Measurements from ENCODE around the gene PDE6D. TPM values are rescaled to one million over a fixed set of nuclear protein-coding genes. Genes with fewer than 3 reads are reported as not detected.
A peak's percentile ranks its signal among the peaks of the same experiment; 100 is the strongest.

The PDE6D gene
- total RNA-seq, 1 donor from 2014 or later = 34.6 TPM

DNA sequence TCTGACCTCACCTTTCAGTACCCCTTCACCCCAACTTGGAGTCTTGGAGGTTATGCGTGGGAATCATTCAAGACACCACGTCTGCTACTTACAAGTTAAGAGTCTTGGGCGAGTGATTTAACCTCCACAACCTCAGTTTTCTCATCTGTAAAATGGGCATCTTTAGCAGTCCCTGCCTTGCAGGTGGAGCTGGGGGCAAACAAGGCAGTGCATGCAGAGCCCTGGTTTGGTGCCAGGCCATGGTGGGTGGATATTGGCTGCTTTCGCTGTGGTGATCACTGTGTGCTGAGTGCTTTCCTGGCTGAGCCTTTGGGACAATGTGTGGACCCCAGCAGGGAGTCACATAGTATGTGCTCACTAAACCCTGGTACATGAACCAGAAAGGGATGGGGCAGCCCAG lies 93.1 kb downstream of the PDE6D start:
- Histone ChIP-seq H3K36me3 (ENCODE audit: control insufficient read depth, insufficient read depth, low read length) (no peaks in the 10 kb centered on the region), H3K27me3 (ENCODE audit: control insufficient read depth, insufficient read depth, low read length) (no peaks in the 10 kb centered on the region)
- TF ChIP-seq, protein P1, sequence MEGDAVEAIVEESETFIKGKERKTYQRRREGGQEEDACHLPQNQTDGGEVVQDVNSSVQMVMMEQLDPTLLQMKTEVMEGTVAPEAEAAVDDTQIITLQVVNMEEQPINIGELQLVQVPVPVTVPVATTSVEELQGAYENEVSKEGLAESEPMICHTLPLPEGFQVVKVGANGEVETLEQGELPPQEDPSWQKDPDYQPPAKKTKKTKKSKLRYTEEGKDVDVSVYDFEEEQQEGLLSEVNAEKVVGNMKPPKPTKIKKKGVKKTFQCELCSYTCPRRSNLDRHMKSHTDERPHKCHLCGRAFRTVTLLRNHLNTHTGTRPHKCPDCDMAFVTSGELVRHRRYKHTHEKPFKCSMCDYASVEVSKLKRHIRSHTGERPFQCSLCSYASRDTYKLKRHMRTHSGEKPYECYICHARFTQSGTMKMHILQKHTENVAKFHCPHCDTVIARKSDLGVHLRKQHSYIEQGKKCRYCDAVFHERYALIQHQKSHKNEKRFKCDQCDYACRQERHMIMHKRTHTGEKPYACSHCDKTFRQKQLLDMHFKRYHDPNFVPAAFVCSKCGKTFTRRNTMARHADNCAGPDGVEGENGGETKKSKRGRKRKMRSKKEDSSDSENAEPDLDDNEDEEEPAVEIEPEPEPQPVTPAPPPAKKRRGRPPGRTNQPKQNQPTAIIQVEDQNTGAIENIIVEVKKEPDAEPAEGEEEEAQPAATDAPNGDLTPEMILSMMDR (IDR thresholded peaks at IDR 0.05; ENCODE audit: insufficient read depth, low read length, poor library complexity, severe bottlenecking) = no peak

DNA sequence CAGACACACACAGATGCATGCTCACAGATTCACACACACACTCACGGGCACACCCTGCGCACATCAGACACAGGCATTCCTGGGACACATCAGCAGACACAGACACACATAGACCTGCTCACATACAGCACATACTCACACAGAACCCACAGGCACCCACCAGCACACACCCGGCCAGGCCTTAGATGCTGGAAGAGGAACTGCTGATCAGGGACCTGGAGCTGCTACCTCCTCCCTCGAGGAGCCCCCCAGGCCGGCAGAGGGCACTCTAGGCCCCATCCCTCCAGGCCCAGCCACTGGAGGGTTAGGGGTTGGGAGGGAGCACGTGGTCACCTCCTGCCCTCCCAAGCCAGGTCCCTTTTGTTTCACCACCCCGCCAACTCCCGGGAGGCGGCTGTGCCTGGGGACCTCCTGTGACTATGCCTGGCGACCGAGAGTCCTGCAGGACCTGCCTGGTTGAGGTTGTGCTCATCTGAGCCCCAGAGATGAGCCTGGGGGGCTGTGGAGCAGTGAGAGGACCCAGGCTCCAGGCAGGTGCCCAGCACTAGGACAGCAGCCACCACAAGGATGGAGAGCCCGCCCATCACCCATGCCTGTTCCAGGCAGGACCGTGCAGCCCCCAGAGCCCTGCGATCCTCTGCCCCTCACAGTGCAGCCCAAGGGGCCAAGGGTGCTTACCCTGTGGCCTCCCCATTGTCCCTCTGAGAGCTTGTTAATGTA lies 93.8 kb downstream of the PDE6D start:
- TF ChIP-seq, protein P1 (IDR thresholded peaks at IDR 0.05; ENCODE audit: insufficient read depth, low read length, poor library complexity, severe bottlenecking) = peak; percentile 74
- DNase-seq (ENCODE audit: low read depth) = no peak

More for the DNA sequence above, 93.1 kb downstream of the PDE6D start:
- H3K4me3 ChIP-seq (ENCODE audit: low read depth, low read length) = no peak overlapping the region
- no peak for DNase-seq (ENCODE audit: low read depth)

GRCh38 chr2:231686192-231687100 lies 94.6 kb downstream of the PDE6D start:
- DNase-seq (ENCODE audit: low read depth) = no peak
- no peak overlapping the region for H3K4me3 ChIP-seq (ENCODE audit: low read depth, low read length)
- no peaks in the 10 kb centered on the region for H3K36me3 ChIP-seq (ENCODE audit: control insufficient read depth, insufficient read depth, low read length)
- TF ChIP-seq, protein P1 (IDR thresholded peaks at IDR 0.05; ENCODE audit: insufficient read depth, low read length, poor library complexity, severe bottlenecking) = no peak
- H3K27me3 ChIP-seq (ENCODE audit: control insufficient read depth, insufficient read depth, low read length) = no peaks in the 10 kb centered on the region

More for the DNA sequence above, 93.8 kb downstream of the PDE6D start:
- H3K4me3 ChIP-seq (ENCODE audit: low read depth, low read length) = no peak overlapping the region
- H3K27me3 ChIP-seq (ENCODE audit: control insufficient read depth, insufficient read depth, low read length) = no peaks in the 10 kb centered on the region
- no peaks in the 10 kb centered on the region for H3K36me3 ChIP-seq (ENCODE audit: control insufficient read depth, insufficient read depth, low read length)

DNA sequence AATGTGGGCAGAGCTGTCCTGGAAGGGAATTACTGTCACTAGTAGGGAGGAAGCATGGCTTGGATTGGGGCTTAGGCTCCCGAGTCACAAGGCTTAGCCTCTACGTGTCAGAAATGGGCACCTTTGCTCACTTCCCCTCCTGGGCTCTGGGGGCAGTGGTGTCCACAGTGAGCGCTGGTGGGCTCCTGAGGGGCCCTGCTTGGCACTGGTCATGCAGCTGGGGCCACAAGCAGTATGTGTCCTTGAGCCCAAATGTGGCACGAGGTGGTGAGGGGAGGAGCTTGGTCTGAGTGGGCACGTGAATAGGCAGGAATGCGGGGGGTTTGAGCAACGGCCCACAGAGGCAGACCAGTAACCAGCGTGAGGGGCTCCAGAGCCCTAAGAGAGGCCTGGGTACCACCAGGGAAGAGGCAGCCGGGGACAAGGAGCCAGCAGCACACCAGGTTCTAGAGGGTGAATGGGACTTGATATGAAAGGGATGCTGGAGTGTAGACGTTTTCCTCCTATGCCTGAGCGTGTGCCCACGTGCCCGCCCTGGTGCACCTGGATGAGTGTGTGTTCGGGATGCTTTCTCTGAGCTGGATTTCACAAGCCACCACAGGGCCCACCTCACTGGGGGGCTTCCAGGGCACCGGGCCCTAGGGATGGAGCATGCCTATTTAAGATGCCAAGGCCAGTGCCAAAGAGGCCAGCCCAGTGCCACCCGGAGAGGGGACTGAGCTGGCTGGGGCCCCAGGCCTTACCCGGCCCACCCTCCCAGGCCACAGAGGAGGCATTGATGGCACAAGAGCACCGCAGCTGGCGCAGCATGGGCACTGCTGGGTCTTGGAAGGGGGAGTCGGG lies 95.5 kb downstream of the PDE6D start:
- no peaks in the 10 kb centered on the region for H3K36me3 ChIP-seq (ENCODE audit: control insufficient read depth, insufficient read depth, low read length)
- no peak overlapping the region for H3K4me3 ChIP-seq (ENCODE audit: low read depth, low read length)
- no peak for DNase-seq (ENCODE audit: low read depth)
- no peaks in the 10 kb centered on the region for H3K27me3 ChIP-seq (ENCODE audit: control insufficient read depth, insufficient read depth, low read length)
- TF ChIP-seq, protein P1 (IDR thresholded peaks at IDR 0.05; ENCODE audit: insufficient read depth, low read length, poor library complexity, severe bottlenecking) = peak; percentile 35

- H3K27me3 ChIP-seq (ENCODE audit: control insufficient read depth, insufficient read depth, low read length) = no peaks in the 10 kb centered on the region
- DNase-seq (ENCODE audit: low read depth) = no peak
Observed at GRCh38 chr2:231684314-231685223, 96.5 kb downstream of the PDE6D start.

More at GRCh38 chr2:231684314-231685223, 96.5 kb downstream of the PDE6D start:
- Histone ChIP-seq H3K4me3 (ENCODE audit: low read depth, low read length) (no peak overlapping the region), H3K36me3 (ENCODE audit: control insufficient read depth, insufficient read depth, low read length) (no peaks in the 10 kb centered on the region)
- TF ChIP-seq, protein P1 (IDR thresholded peaks at IDR 0.05; ENCODE audit: insufficient read depth, low read length, poor library complexity, severe bottlenecking) = no peak

Measured in kidney epithelial cell (primary cell).